Karpas-422 (cell line): ENCODE results near the gene MRPL9. TPM values are rescaled to one million over a fixed set of nuclear protein-coding genes. Genes with fewer than 3 reads are reported as not detected.
"Not testable (repeated sequence)": the region's sequence is repeated elsewhere in the genome, so short reads cannot be mapped to it uniquely, and the experiment has no call there.

ENCODE experiments used
- DNase-seq: peaks from one replicate; pipeline ENCODE4 v3.0.0-alpha.2; 2015
- H2AFZ ChIP-seq: fragments of 200-600 bp; sonication (generic); 2 replicates; pipeline ENCODE4 v1.6.1; 2014; ENCODE audit warnings: antibody characterized with exemption, low read length, mixed read lengths
- H3K27ac ChIP-seq: fragments of 200-600 bp; sonication (generic); 2 replicates; pipeline ENCODE4 v1.5.1; 2014; ENCODE audit warnings: mild to moderate bottlenecking, low read length, moderate library complexity
- H3K27me3 ChIP-seq: fragments of 200-600 bp; sonication (generic); 2 replicates; pipeline ENCODE4 v1.6.1; 2014; ENCODE audit warnings: low read length, mixed read lengths
- H3K36me3 ChIP-seq: fragments of 200-600 bp; sonication (generic); 2 replicates; pipeline ENCODE4 v1.6.1; 2014; ENCODE audit warnings: low read length, mixed read lengths; ENCODE audit not compliant: insufficient read depth
- H3K4me1 ChIP-seq: fragments of 200-600 bp; sonication (generic); 2 replicates; pipeline ENCODE4 v1.6.1; 2014; ENCODE audit warnings: mild to moderate bottlenecking, low read length, mixed read lengths
- H3K4me2 ChIP-seq: fragments of 200-600 bp; sonication (generic); 2 replicates; pipeline ENCODE4 v1.6.1; 2014; ENCODE audit warnings: low read length, low read depth, mild to moderate bottlenecking; ENCODE audit not compliant: poor library complexity, severe bottlenecking
- H3K4me3 ChIP-seq: fragments of 200-600 bp; sonication (generic); 2 replicates; pipeline ENCODE4 v1.5.1; 2014; ENCODE audit warnings: mild to moderate bottlenecking, antibody characterized with exemption, low read length, mixed read lengths
- H3K79me2 ChIP-seq: fragments of 200-600 bp; sonication (generic); 2 replicates; pipeline ENCODE4 v1.6.1; 2014; ENCODE audit warnings: mild to moderate bottlenecking, low read length, mixed read lengths
- H3K9ac ChIP-seq: fragments of 200-600 bp; sonication (generic); 2 replicates; pipeline ENCODE4 v1.6.0; 2014; ENCODE audit warnings: low read length
- H3K9me2 ChIP-seq: fragments of 200-600 bp; sonication (generic), shearing (Covaris generic); replicated peaks from 2 replicates; pipeline ENCODE4 v1.6.0; 2014; ENCODE audit warnings: mild to moderate bottlenecking, low read length, moderate library complexity; ENCODE audit not compliant: insufficient read depth
- H3K9me3 ChIP-seq: fragments of 300-700, 200-600 bp; sonication (generic); 2 replicates; pipeline ENCODE4 v1.6.1; 2014; ENCODE audit warnings: low read length, mixed read lengths
- H4K20me1 ChIP-seq: fragments of 200-600 bp; sonication (generic); 2 replicates; pipeline ENCODE4 v1.6.1; 2014; ENCODE audit warnings: mild to moderate bottlenecking, antibody characterized with exemption, low read length, low read depth; ENCODE audit not compliant: insufficient read depth
- total RNA-seq: library from RNA; depleted of rRNA; stranded (reverse); fragments of >200 nt; shearing (Covaris generic); gene quantifications from 2 replicates; pipeline ENCODE4 v1.2.3, GENCODE V29; 2014; ENCODE audit warnings: low replicate concordance

MRPL9 gene
- total RNA-seq, 1 experiment from 2014 or later = 76.8 TPM

DNA sequence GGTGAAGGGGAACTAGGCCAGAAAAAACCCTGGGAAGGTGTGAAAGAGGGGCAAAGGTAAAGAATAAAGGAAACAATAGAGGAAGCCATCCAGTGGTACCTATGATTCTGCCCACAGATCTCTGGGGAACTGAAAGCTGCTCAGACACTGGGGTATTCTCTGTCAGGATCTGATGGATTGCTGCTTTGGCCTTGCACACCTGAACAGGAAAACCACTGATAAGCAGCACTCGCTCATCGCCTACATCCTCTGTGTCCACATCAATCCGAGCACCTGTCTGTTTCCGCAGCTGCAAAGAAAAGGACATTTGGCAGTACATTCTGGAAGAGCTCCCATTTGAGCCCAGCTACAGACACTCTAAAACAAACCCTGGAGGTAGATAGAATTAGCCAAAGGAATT lies 16.6 kb upstream of the MRPL9 start:
- Histone ChIP-seq H4K20me1 (no peaks in the 10 kb centered on the region), H3K4me3 (no peak overlapping the region), H3K79me2 (no peaks in the 10 kb centered on the region), H3K36me3 (no peaks in the 10 kb centered on the region), H3K4me1 (no peaks in the 10 kb centered on the region), H3K27me3 (no peaks in the 10 kb centered on the region), H3K9me3 (no peaks in the 10 kb centered on the region), H3K9ac (no peak overlapping the region), H3K27ac (no peak overlapping the region), H2AFZ (no peak overlapping the region), H3K4me2 (no peak overlapping the region), H3K9me2 (no peaks in the 10 kb centered on the region)
- no peak for DNase-seq

DNA sequence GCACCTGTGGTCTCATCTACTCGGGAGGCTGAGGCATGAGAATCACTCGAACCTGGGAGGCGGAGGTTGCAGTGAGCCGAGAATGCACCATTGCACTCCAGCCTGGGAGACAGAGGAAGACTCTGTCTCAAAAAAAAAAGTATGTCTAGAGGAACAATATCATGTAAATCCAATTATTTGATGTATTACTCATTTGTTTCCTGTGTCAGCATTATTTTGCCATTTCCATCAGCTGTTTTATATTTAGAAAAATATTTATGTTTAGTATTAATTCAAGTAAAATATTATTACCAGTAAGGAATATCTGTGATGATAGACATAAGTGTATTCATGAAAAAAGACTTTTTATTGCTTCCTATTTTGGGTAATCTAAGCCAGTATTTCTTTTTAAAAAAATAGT lies 14.0 kb upstream of the MRPL9 start:
- Histone ChIP-seq H3K27me3 (no peaks in the 10 kb centered on the region), H3K36me3 (no peaks in the 10 kb centered on the region)

DNA sequence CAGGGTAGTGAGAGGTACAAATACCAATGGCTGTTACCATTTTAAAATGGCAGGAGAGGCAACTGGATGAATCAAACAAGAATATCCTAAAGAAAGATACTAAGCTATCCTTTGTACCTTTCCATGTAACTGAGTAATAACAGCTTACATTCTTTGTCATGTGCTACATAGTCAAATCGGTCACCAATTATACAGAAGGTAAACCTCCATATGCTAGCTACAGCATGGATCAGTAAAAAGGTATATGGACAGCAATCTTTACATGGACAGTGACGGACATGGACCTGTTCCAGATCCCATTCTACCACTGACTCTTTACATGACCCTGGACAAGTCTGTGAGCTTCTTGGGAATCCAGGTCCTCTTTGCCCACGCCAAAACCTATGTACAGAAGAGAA lies 13.4 kb upstream of the MRPL9 start:
- H3K4me2 ChIP-seq = no peak overlapping the region
- H3K27ac ChIP-seq = no peak overlapping the region
- H4K20me1 ChIP-seq = no peaks in the 10 kb centered on the region
- no peaks in the 10 kb centered on the region for H3K79me2 ChIP-seq
- no peak overlapping the region for H3K4me3 ChIP-seq
- H3K27me3 ChIP-seq = no peaks in the 10 kb centered on the region
- no peaks in the 10 kb centered on the region for H3K36me3 ChIP-seq
- no peaks in the 10 kb centered on the region for H3K4me1 ChIP-seq
- H3K9me2 ChIP-seq = no peaks in the 10 kb centered on the region
- no peak overlapping the region for H3K9ac ChIP-seq
- H2AFZ ChIP-seq = no peak overlapping the region
- no peaks in the 10 kb centered on the region for H3K9me3 ChIP-seq
- DNase-seq = no peak

More for the DNA sequence above, 14.0 kb upstream of the MRPL9 start:
- DNase-seq = no peak
- Histone ChIP-seq H4K20me1 (no peaks in the 10 kb centered on the region), H3K4me1 (no peaks in the 10 kb centered on the region), H3K27ac (no peak overlapping the region), H3K79me2 (no peaks in the 10 kb centered on the region), H3K9me3 (no peaks in the 10 kb centered on the region), H3K4me3 (no peak overlapping the region), H2AFZ (no peak overlapping the region), H3K9me2 (no peaks in the 10 kb centered on the region), H3K4me2 (no peak overlapping the region), H3K9ac (no peak overlapping the region)

DNA sequence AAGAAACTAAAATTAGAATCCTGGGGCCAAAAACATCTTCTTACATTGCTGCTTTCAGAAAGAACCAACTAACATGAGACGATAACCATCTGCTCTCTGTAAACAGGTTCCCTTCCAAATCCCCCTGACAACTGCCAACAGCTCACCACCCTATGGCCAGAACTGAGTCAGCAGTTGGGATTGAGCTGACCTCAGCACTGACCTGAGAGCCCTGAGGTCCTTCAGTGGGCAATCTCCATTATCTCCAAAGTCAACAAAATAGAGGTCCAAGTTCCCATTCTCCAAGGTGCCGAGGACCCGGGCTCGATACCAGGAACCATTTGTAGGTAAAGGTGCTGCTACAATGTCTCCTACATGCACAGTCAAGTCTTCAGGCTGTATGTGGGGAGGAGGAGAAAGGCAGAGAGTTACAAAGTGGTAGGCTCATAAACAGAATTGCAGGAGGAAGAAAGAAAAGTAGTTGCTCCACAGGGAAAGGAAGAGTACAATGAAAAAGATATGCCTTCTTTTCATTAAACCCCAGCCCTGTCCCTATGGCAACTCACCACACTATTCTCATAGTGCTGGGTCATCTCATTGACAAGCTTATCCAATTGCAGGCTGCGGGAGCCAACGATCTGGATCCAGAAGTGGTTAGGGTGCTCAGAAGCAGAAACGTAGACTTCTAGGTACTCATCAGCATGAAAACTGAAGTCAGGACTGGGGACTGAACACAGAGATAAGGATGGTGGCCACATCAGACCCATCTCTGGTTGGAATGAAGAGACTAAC lies 12.8 kb upstream of the MRPL9 start:
- H4K20me1 ChIP-seq = no peaks in the 10 kb centered on the region
- H3K9me3 ChIP-seq = no peaks in the 10 kb centered on the region
- H2AFZ ChIP-seq = no peak overlapping the region
- H3K4me3 ChIP-seq = no peak overlapping the region
- no peak overlapping the region for H3K4me2 ChIP-seq
- no peaks in the 10 kb centered on the region for H3K36me3 ChIP-seq
- no peak for DNase-seq
- no peaks in the 10 kb centered on the region for H3K9me2 ChIP-seq
- no peaks in the 10 kb centered on the region for H3K4me1 ChIP-seq
- no peak overlapping the region for H3K27ac ChIP-seq
- H3K9ac ChIP-seq = no peak overlapping the region
- no peaks in the 10 kb centered on the region for H3K27me3 ChIP-seq
- H3K79me2 ChIP-seq = no peaks in the 10 kb centered on the region

DNA sequence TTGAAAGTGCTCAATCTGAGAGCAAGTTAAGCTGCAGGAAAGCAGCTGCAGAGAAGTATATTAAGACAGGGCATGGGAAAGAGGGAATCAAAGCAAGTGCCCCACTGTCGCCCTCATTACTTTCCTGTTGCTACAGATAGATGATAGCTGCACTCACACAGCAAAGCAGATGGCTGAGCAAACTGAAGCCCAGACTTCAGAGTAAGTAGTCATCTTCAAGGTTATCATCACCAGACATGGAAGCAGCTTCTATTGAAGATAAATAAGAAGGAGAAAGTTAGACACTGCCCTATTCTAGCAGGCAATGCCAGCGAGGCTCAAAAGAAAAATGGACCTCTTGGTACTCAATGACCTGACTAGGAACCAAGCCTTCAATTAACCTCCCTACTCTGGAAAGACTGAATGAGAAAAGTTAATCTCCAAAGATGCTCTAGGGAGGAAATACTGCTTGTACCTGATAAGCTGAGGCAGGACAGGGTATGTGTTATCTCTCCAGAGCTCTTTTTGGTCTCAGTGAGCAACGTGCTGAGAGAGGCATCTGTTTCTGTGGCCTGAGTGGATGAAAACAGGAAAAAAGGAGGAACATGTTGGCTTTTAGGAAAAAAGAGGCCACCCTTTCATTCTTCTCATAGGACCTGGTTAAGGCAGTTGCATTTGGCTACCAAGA lies 11.1 kb upstream of the MRPL9 start:
- Histone ChIP-seq H3K27me3 (no peaks in the 10 kb centered on the region), H3K4me2 (no peak overlapping the region), H3K79me2 (no peaks in the 10 kb centered on the region), H3K9me2 (no peaks in the 10 kb centered on the region), H3K4me1 (no peaks in the 10 kb centered on the region), H4K20me1 (no peaks in the 10 kb centered on the region), H3K9ac (no peak overlapping the region), H2AFZ (no peak overlapping the region), H3K27ac (no peak overlapping the region), H3K36me3 (no peaks in the 10 kb centered on the region), H3K9me3 (no peaks in the 10 kb centered on the region), H3K4me3 (no peak overlapping the region)
- no peak for DNase-seq

DNA sequence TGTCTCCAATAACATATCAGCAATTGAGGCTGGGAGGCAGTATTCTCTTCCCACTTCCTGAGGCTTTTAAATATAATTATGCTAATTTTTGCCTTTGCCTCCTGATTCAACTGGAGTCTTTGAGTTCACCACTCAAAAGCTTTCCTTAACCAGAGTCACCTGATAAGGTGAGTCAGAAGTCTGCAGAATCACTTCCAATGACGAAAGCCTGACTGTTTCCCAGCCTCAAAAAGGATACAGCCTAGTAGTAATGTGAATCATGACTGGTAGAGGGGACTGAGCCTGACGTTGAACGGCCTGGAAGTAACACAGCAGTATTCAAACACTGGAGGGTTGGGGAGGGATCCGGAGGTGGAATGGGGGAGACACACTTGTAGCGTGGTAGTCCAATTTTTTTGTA lies 10.4 kb upstream of the MRPL9 start:
- Histone ChIP-seq H3K4me2 (no peak overlapping the region), H3K4me1 (no peaks in the 10 kb centered on the region), H3K79me2 (no peaks in the 10 kb centered on the region), H2AFZ (no peak overlapping the region), H3K9ac (no peak overlapping the region), H3K36me3 (no peaks in the 10 kb centered on the region), H3K4me3 (no peak overlapping the region), H3K27me3 (no peaks in the 10 kb centered on the region), H3K9me2 (no peaks in the 10 kb centered on the region), H3K9me3 (no peaks in the 10 kb centered on the region), H3K27ac (no peak overlapping the region), H4K20me1 (no peaks in the 10 kb centered on the region)
- DNase-seq = no peak

DNA sequence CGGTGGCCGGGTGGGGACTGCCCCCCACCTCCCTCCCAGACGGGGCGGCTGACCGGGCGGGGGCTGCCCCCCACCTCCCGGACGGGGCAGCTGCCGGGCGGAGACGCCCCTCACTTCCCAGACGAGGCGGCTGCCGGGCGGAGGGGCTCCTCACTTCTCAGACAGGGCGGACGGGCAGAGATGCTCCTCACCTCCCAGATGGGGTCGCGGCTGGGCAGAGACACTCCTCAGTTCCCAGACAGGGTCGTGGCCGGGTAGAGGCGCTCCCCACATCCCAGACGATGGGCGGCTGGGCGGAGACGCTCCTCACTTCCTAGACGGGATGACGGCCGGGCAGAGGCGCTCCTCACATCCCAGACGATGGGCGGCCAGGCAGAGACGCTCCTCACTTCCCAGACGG lies 6.0 kb upstream of the MRPL9 start:
- H3K9me2 ChIP-seq, H3K4me1 ChIP-seq, H3K36me3 ChIP-seq, H2AFZ ChIP-seq, H3K4me2 ChIP-seq, H3K27me3 ChIP-seq, H3K27ac ChIP-seq, H3K79me2 ChIP-seq, H3K9ac ChIP-seq, H3K9me3 ChIP-seq, H3K4me3 ChIP-seq, DNase-seq, H4K20me1 ChIP-seq: not testable (repeated sequence)

DNA sequence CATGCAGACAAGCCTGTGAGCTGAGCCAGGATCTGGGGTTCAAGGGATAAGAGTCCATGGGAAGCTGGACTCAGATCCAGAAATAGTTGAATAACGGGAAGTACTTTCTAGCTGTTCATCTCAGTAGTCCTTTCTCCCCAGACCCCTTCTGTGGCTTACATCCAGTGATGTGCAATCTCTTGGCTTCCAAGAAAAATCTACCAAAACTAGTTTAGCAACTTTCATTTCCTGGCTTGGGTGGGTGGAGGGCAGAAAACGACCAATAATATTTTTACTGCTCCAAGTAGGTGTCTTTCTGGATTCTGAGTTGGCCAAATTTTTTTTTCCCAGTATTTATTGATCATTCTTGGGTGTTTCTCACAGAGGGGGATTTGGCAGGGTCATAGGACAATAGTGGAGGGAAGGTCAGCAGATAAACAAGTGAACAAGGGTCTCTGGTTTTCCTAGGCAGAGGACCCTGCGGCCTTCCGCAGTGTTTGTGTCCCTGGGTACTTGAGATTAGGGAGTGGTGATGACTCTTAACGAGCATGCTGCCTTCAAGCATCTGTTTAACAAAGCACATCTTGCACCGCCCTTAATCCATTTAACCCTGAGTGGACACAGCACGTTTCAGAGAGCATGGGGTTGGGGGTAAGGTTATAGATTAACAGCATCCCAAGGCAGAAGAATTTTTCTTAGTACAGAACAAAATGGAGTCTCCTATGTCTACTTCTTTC lies 5.2 kb upstream of the MRPL9 start:
- not testable (repeated sequence) for H3K27me3 ChIP-seq, H3K4me2 ChIP-seq

More for the DNA sequence above, 5.2 kb upstream of the MRPL9 start:
- DNase-seq, H3K36me3 ChIP-seq, H3K79me2 ChIP-seq, H2AFZ ChIP-seq, H3K9ac ChIP-seq, H3K4me3 ChIP-seq, H3K9me2 ChIP-seq, H3K27ac ChIP-seq, H3K9me3 ChIP-seq, H4K20me1 ChIP-seq: not testable (repeated sequence)
- peaks cover 13% of the 10 kb centered on the region for H3K4me1 ChIP-seq
